SK-N-SH (cell line): ENCODE results near the gene OSGEP. TPM values are rescaled to one million over a fixed set of nuclear protein-coding genes. Genes with fewer than 3 reads are reported as not detected.

Source experiments
- CTCF ChIA-PET: fragments of 300-600, 350-600 bp; formaldehyde crosslinking; extraction: SDS; loops from one replicate; lab custom pipeline; 2021; lab: Yijun Ruan, JAX
- POLR2A ChIA-PET: fragments of 350-600 bp; sonication (Branson Sonifier 250); formaldehyde crosslinking; extraction: SDS; loops from one replicate; lab custom pipeline; 2020; ENCODE audit warnings: antibody characterized with exemption, inconsistent platforms; lab: Yijun Ruan, JAX
- DNase-seq: peaks from one replicate; pipeline ENCODE4 v3.0.0; 2012
- H2AFZ ChIP-seq: fragments of 200-600 bp; sonication (generic); 2 replicates; pipeline ENCODE4 v1.8.1; 2016; ENCODE audit warnings: antibody characterized with exemption, mild to moderate bottlenecking, low read depth
- H3F3A ChIP-seq: fragments of 200-600 bp; sonication (generic); replicated peaks from 2 replicates; pipeline ENCODE3; 2016; ENCODE audit warnings: antibody characterized with exemption, mild to moderate bottlenecking; ENCODE audit not compliant: insufficient read depth
- H3K27ac ChIP-seq, 2 experiments: fragments of 200-500 bp in 1 of 2; fragments of 200-600 bp in 1 of 2; sonication (Bioruptor generic) in 1 of 2; sonication (generic), shearing (Covaris generic) in 1 of 2; 2 replicates each; pipeline versions ENCODE4 v1.5.1 to v1.6.1; 2014 to 2016; ENCODE audit warnings: low read depth in 2 of 2, inconsistent platforms in 1 of 2, low read length in 1 of 2, mild to moderate bottlenecking in 1 of 2, mixed read lengths in 1 of 2
- H3K27me3 ChIP-seq: fragments of 200-600 bp; sonication (generic), shearing (Covaris generic); 2 replicates; pipeline ENCODE4 v1.6.1; 2016; ENCODE audit warnings: mixed run types; ENCODE audit not compliant: insufficient read depth
- H3K36me3 ChIP-seq, 2 experiments: fragments of 200-500 bp in 1 of 2; fragments of 200-600 bp in 1 of 2; sonication (Bioruptor generic) in 1 of 2; sonication (generic) in 1 of 2; replicated peaks in 1 of 2; 2 replicates each; pipeline versions ENCODE3 to v1.5.1; 2014 to 2016; ENCODE audit warnings: low read length in 1 of 2, mild to moderate bottlenecking in 1 of 2; ENCODE audit not compliant: insufficient read depth in 2 of 2, control insufficient read depth in 1 of 2
- H3K4me1 ChIP-seq, 2 experiments: fragments of 200-500 bp in 1 of 2; fragments of 200-600 bp in 1 of 2; sonication (Bioruptor generic) in 1 of 2; sonication (generic), shearing (Covaris generic) in 1 of 2; 2 replicates each; pipeline versions ENCODE4 v1.5.1 to v1.6.1; 2014 to 2016; ENCODE audit warnings: low read depth in 1 of 2, low read length in 1 of 2, mixed run types in 1 of 2; ENCODE audit not compliant: insufficient read depth in 2 of 2, control insufficient read depth in 1 of 2
- H3K4me2 ChIP-seq: fragments of 200-600 bp; sonication (generic), shearing (Covaris generic); 2 replicates; pipeline ENCODE4 v1.6.1; 2017; ENCODE audit warnings: mixed run types
- H3K4me3 ChIP-seq, 2 experiments: fragments of 200-500 bp in 1 of 2; fragments of 200-600 bp in 1 of 2; sonication (Bioruptor generic) in 1 of 2; sonication (generic), shearing (Covaris generic) in 1 of 2; 2 replicates each; pipeline versions ENCODE4 v1.5.1 to v1.8.1; 2014 to 2016; ENCODE audit warnings: low read depth in 2 of 2, inconsistent platforms in 1 of 2, low read length in 1 of 2, mild to moderate bottlenecking in 1 of 2, mixed read lengths in 1 of 2, moderate library complexity in 1 of 2
- H3K79me2 ChIP-seq: fragments of 200-600 bp; sonication (generic); 2 replicates; pipeline ENCODE4 v1.8.1; 2017; ENCODE audit warnings: mild to moderate bottlenecking; ENCODE audit not compliant: insufficient read depth
- H3K9ac ChIP-seq: fragments of 200-600 bp; sonication (generic); 2 replicates; pipeline ENCODE4 v1.6.1; 2017; ENCODE audit warnings: mixed run types
- H3K9me2 ChIP-seq: fragments of 200-600 bp; sonication (generic); 2 replicates; pipeline ENCODE4 v1.6.1; 2017; ENCODE audit warnings: mixed run types
- H3K9me3 ChIP-seq: fragments of 200-600 bp; sonication (generic); 2 replicates; pipeline ENCODE4 v1.6.1; 2017; ENCODE audit warnings: mixed run types, mild to moderate bottlenecking, moderate library complexity
- H4K20me1 ChIP-seq: fragments of 200-600 bp; sonication (generic); 2 replicates; pipeline ENCODE4 v1.6.1; 2017; ENCODE audit warnings: mild to moderate bottlenecking, mixed run types; ENCODE audit not compliant: insufficient read depth
- CHD2 ChIP-seq: fragments of 150-350 bp; IDR thresholded peaks from 2 replicates; pipeline ENCODE4 v1.6.1; 2018; ENCODE audit warnings: low read length; ENCODE audit not compliant: partially characterized antibody
- CTCF ChIP-seq: fragments of 200-600 bp; sonication (generic); IDR thresholded peaks from 2 replicates; pipeline ENCODE4 v1.6.1; 2017; ENCODE audit warnings: antibody characterized with exemption, mild to moderate bottlenecking, moderate library complexity
- ELF1 ChIP-seq: IDR thresholded peaks from 2 replicates; pipeline ENCODE4 v1.4.0; 2012
- EP300 ChIP-seq, 2 experiments: IDR thresholded peaks; 2 replicates each; pipeline versions ENCODE4 v1.4.0 to v1.6.1; 2012; ENCODE audit warnings: borderline replicate concordance in 1 of 2, low read depth in 1 of 2, low read length in 1 of 2
- FOXJ3 ChIP-seq: sonication (generic); formaldehyde crosslinking; IDR thresholded peaks from 2 replicates; pipeline ENCODE4 v1.5.1; 2020; ENCODE audit warnings: mild to moderate bottlenecking, missing genetic modification reagents
- FOXM1 ChIP-seq: IDR thresholded peaks from 2 replicates; pipeline ENCODE4 v1.4.0; 2012; ENCODE audit warnings: low read depth, mild to moderate bottlenecking
- JUND ChIP-seq: IDR thresholded peaks from 2 replicates; pipeline ENCODE4 v1.4.0; 2012
- MXI1 ChIP-seq: IDR thresholded peaks from 2 replicates; pipeline ENCODE4 v1.6.1; 2012; ENCODE audit warnings: mild to moderate bottlenecking, low read depth, low read length, improper control_type of control experiment
- NRF1 ChIP-seq: IDR thresholded peaks from 2 replicates; pipeline ENCODE4 v1.6.1; 2012; ENCODE audit warnings: low read depth, mild to moderate bottlenecking, low read length
- PBX3 ChIP-seq: IDR thresholded peaks from 2 replicates; pipeline ENCODE4; 2012
- POLR2AphosphoS5 ChIP-seq: IDR thresholded peaks from 2 replicates; pipeline ENCODE4 v1.6.1; 2012; ENCODE audit warnings: low read depth, low read length
- RAD21 ChIP-seq: IDR thresholded peaks from 2 replicates; pipeline ENCODE4 v1.6.1; 2012; ENCODE audit warnings: mild to moderate bottlenecking, low read length
- REST ChIP-seq: IDR thresholded peaks from 2 replicates; pipeline ENCODE4 v1.6.1; 2012; ENCODE audit warnings: mild to moderate bottlenecking, low read depth, low read length, moderate library complexity
- RFX5 ChIP-seq: IDR thresholded peaks from 2 replicates; pipeline ENCODE4 v1.6.1; 2012; ENCODE audit warnings: mild to moderate bottlenecking, improper control_type of control experiment, low read length
- RXRA ChIP-seq: IDR thresholded peaks from 2 replicates; pipeline ENCODE4 v1.4.0; 2012; ENCODE audit warnings: low read depth, mild to moderate bottlenecking, borderline replicate concordance
- SMC3 ChIP-seq: IDR thresholded peaks from 2 replicates; pipeline ENCODE4 v1.6.1; 2012; ENCODE audit warnings: low read depth, low read length, improper control_type of control experiment
- TAF1 ChIP-seq: IDR thresholded peaks from 2 replicates; pipeline ENCODE4 v1.6.1; 2012; ENCODE audit warnings: low read depth, mild to moderate bottlenecking, low read length, moderate library complexity, borderline replicate concordance
- TCF12 ChIP-seq: IDR thresholded peaks from 2 replicates; pipeline ENCODE4 v1.4.0; 2012
- TEAD4 ChIP-seq: IDR thresholded peaks from 2 replicates; pipeline ENCODE4 v1.4.0; 2012; ENCODE audit warnings: mild to moderate bottlenecking, borderline replicate concordance; ENCODE audit not compliant: insufficient read depth
- WGBS: methylation state at CpG from one replicate; pipeline ENCODE4 v1.1.6; 2017; ENCODE audit warnings: low lambda C conversion rate; 5-methylcytosine and 5-hydroxymethylcytosine counted together
- polyA plus RNA-seq, 3 experiments: library from polyadenylated mRNA; depleted of rRNA; stranded (reverse); fragments of >200 nt; gene quantifications; 2 replicates each; pipeline ENCODE4 v1.2.3, GENCODE V29; 2012
- TF ChIP-seq, protein P1 (sequence below): fragments of 150-350 bp; IDR thresholded peaks from 2 replicates; pipeline ENCODE4 v1.6.1; 2016; ENCODE audit warnings: mild to moderate bottlenecking, low read depth, low read length

Gene OSGEP
- polyA plus RNA-seq, 1 of the 3 experiments (the other 2 are of a cell fraction) = 32.9 TPM

DNA sequence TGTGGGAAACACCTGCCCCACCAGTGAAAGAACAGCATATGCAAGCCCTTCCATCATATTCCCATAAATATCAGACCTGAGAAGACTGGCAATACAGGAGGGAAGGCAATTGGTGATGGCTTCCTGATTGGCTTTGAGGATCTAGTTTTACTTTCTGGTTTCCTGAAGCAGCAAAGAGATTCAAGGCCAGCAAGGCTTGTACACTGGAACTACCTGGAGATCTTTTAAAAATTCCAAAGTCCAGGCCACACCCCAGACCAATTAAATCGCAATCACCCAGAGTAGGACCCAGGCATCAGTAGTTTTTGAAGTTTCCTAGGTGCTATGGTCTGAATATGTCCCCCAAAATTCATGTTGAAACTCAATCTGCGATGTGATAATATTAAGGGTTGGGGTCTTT, 38.4 kb downstream of the OSGEP start:
- peaks cover 16% of the 10 kb centered on the region for H3K79me2 ChIP-seq
- 54% methylated on average over 2 of the region's 2 CpGs for WGBS
- DNase-seq = no peak
- no peaks in the 10 kb centered on the region for H3K36me3 ChIP-seq
- H4K20me1 ChIP-seq = no peaks in the 10 kb centered on the region
- POLR2A ChIA-PET = interaction anchor here (0.8 to 1.4 kb wide), 3 partner anchors 39 to 53 kb away, joined by 3 to 6 read pairs (median 3); partner anchors contain the start of genes APEX1 and OSGEP
- CTCF ChIA-PET = interaction anchor here (0.6 to 3.3 kb wide), 25 partner anchors 9 to 191 kb away, joined by 3 to 19 read pairs (median 3); partner anchors contain the start of genes APEX1, KLHL33, OSGEP and PARP2
- H2AFZ ChIP-seq = 0 out of 2 replicates have a peak overlapping the region, but pooled peaks have one; percentile 57
- peaks cover 18% of the 10 kb centered on the region for H3F3A ChIP-seq
- TF ChIP-seq ELF1 (no peak), EP300 (IDR thresholded peaks at IDR 0.05; ENCODE audit: borderline replicate concordance in 1 of 2, low read depth in 1 of 2, low read length in 1 of 2) (no peak), TCF12 (no peak), TAF1 (no peak), POLR2AphosphoS5 (no peak), PBX3 (no peak), CHD2 (no peak), SMC3 (no peak), JUND (no peak), NRF1 (no peak), FOXM1 (no peak), REST (no peak), RXRA (no peak), RAD21 (no peak), CTCF (no peak), TEAD4 (no peak), RFX5 (no peak), FOXJ3 (no peak), MXI1 (no peak)
- TF ChIP-seq, protein P1, sequence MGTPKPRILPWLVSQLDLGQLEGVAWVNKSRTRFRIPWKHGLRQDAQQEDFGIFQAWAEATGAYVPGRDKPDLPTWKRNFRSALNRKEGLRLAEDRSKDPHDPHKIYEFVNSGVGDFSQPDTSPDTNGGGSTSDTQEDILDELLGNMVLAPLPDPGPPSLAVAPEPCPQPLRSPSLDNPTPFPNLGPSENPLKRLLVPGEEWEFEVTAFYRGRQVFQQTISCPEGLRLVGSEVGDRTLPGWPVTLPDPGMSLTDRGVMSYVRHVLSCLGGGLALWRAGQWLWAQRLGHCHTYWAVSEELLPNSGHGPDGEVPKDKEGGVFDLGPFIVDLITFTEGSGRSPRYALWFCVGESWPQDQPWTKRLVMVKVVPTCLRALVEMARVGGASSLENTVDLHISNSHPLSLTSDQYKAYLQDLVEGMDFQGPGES = no peak
- peaks cover 0 to 17% of the 10 kb centered on the region in 2 experiments; a peak in 2 of 4 replicates for H3K4me1 ChIP-seq
- H3K27me3 ChIP-seq = no peaks in the 10 kb centered on the region; the same call in 1 of the 2 replicates
- H3K9ac ChIP-seq = no peak overlapping the region
- H3K9me2 ChIP-seq = no peaks in the 10 kb centered on the region
- H3K4me3 ChIP-seq = no peak overlapping the region
- no peak overlapping the region for H3K4me2 ChIP-seq
- H3K27ac ChIP-seq = no peak overlapping the region
- H3K9me3 ChIP-seq = no peaks in the 10 kb centered on the region
